H54 (cell line): ENCODE measurements around the gene PPM1L.
A peak's percentile ranks its signal among the peaks of the same experiment; 100 is the strongest.

Experiments
- DNase-seq: peaks from one replicate; pipeline ENCODE4 v3.0.0; 2011; ENCODE audit warnings: low spot score, mixed read lengths; ENCODE audit not compliant: insufficient read length
- FAIRE-seq: peaks from 3 replicates; lab custom pipeline; 2011; peaks lifted over from hg19 to GRCh38; lab: Jason Lieb, UNC
- POLR2A ChIP-seq: IDR thresholded peaks from 2 replicates; pipeline ENCODE4 v1.6.1; 2011; ENCODE audit warnings: low read depth, mild to moderate bottlenecking, low read length

Gene PPM1L

GRCh38 chr3:160874736-160875135, 118.7 kb downstream of the PPM1L start:
- DNase-seq (no peak), FAIRE-seq (no peak)
- no peak for TF ChIP-seq POLR2A

- DNase-seq (no peak), FAIRE-seq (no peak)
- no peak for TF ChIP-seq POLR2A
These were observed 120.6 kb downstream of the PPM1L start for GRCh38 chr3:160876643-160877042.

- no peak for TF ChIP-seq POLR2A
- FAIRE-seq = no peak
- DNase-seq = no peak
These were observed 123.8 kb downstream of the PPM1L start for GRCh38 chr3:160879859-160880258.

- DNase-seq = no peak
- FAIRE-seq = peak; percentile 11
- no peak for TF ChIP-seq POLR2A
These were observed 127.3 kb downstream of the PPM1L start for GRCh38 chr3:160883373-160883772.

GRCh38 chr3:160885791-160886286, 129.8 kb downstream of the PPM1L start:
- DNase-seq (peak; percentile 24), FAIRE-seq (peak; percentile 15)
- no peak for TF ChIP-seq POLR2A

GRCh38 chr3:160886421-160886820, 130.4 kb downstream of the PPM1L start:
- FAIRE-seq = no peak
- no peak for TF ChIP-seq POLR2A
- no peak for DNase-seq

- no peak for FAIRE-seq
- DNase-seq = no peak
- no peak for TF ChIP-seq POLR2A
These were observed 137.2 kb downstream of the PPM1L start for GRCh38 chr3:160893207-160893606.

GRCh38 chr3:160904691-160905090, 148.7 kb downstream of the PPM1L start:
- FAIRE-seq = no peak
- DNase-seq = no peak
- TF ChIP-seq POLR2A = no peak

- TF ChIP-seq POLR2A = no peak
- DNase-seq = no peak
- FAIRE-seq = no peak
These were observed 150.6 kb downstream of the PPM1L start for GRCh38 chr3:160906646-160907045.

GRCh38 chr3:160909917-160910316, 153.9 kb downstream of the PPM1L start:
- no peak for TF ChIP-seq POLR2A
- no peak for DNase-seq
- FAIRE-seq = no peak

GRCh38 chr3:160911411-160911810, 155.4 kb downstream of the PPM1L start:
- no peak for DNase-seq
- no peak for TF ChIP-seq POLR2A
- no peak for FAIRE-seq

- no peak for FAIRE-seq
- no peak for DNase-seq
- TF ChIP-seq POLR2A = no peak
These were observed 160.4 kb downstream of the PPM1L start for GRCh38 chr3:160916472-160916871.

- DNase-seq = no peak
- TF ChIP-seq POLR2A = no peak
- FAIRE-seq = no peak
These were observed 163.9 kb downstream of the PPM1L start for GRCh38 chr3:160919942-160920341.

GRCh38 chr3:160921020-160921635, 165.1 kb downstream of the PPM1L start:
- FAIRE-seq (peak; percentile 6), DNase-seq (peak; percentile 29)
- TF ChIP-seq POLR2A = no peak

GRCh38 chr3:160924776-160925175, 168.7 kb downstream of the PPM1L start:
- DNase-seq (no peak), FAIRE-seq (no peak)
- TF ChIP-seq POLR2A = no peak
